HG02798 (cell line): ENCODE measurements around the gene EFCAB11.
"Not testable (repeated sequence)": the region's sequence is repeated elsewhere in the genome, so short reads cannot be mapped to it uniquely, and the experiment has no call there.

Experiments
- ATAC-seq: cut with Tn5 transposase; IDR thresholded peaks from one replicate; pipeline ENCODE4 v1.9.1; 2021; ENCODE audit warnings: mild to moderate bottlenecking; ENCODE audit not compliant: unreplicated experiment, poor library complexity

EFCAB11 gene

GRCh38 chr14:89912667-89913211 lies 41.8 kb downstream of the EFCAB11 start:
- ATAC-seq, result no peak

DNA sequence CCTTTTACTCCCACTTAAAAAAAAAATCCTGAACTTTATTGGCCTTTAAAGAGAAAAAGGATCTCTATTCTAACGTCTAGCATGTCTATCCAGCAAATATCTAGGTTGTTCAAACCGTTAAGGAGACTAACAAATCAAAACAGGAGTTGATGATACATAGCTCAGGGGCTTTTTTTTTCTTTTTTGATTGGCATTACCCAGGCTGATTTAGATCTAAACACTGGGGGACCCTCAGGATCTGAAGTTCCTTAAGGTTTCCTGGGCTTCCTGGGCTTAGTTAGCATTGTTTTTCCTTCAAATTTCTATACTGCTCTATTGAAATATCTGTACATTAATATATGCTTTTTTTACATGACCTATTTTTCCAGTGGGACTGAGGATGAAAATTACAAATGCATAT lies 42.3 kb downstream of the EFCAB11 start:
- no peak for ATAC-seq

GRCh38 chr14:89911010-89911919 lies 43.3 kb downstream of the EFCAB11 start:
- peak; percentile 42 for ATAC-seq

DNA sequence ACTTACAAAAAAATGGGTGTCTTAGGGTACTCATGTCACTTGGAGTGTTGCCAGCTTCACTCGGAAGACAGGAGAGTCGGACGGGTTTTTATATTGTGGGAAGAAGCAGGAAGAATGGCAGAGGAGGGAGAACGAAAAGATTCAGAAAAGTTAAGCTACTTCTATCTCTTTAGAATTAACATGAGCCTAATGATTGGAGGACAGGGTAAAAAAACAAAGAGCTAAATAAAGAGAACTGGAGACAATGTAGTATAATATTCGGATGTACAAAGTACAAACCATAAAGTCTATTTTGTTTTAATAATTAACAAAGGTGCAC lies 43.9 kb downstream of the EFCAB11 start:
- ATAC-seq, result no peak

GRCh38 chr14:89909586-89909985 lies 44.9 kb downstream of the EFCAB11 start:
- ATAC-seq, result no peak

DNA sequence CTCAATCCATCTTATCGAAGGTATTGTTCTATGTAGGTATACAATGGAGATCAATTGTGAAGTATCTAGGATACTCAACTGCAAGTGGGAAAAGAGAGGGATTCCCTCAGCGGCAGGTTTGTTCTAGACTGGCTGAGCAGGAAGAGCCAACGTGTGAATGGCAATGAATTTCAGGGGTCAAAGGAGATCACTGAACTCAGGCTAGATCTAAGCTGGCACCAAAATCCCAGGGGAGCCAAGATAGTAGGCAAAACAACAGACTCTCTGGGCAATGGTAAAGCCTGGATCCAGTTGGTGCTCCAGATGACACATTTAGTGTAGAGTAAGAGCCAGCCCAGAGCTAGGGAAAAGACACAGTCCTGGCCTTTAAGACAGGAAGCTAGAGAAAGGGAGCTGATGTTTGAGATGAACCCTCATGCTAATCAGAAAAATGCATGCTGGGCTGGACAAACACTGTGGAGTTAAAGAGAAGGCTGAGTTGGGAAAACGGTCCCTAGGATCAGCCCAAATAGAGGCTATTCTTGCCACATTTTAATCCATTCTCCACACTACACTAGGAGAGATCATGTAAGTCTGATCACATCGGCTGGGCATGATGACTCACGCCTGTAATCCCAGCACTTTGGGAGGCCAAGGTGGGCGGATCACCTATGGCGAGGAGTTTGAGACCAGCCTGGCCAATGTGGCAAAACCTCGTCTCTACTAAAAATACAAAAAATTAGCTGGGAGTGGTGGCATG lies 45.6 kb downstream of the EFCAB11 start:
- no peak for ATAC-seq

- ATAC-seq, result no peak
Observed at GRCh38 chr14:89907655-89908054, 46.9 kb downstream of the EFCAB11 start.

GRCh38 chr14:89906000-89906399 lies 48.5 kb downstream of the EFCAB11 start:
- ATAC-seq, result no peak

GRCh38 chr14:89903340-89903952 lies 51.1 kb downstream of the EFCAB11 start:
- no peak for ATAC-seq

GRCh38 chr14:89902881-89903280 lies 51.6 kb downstream of the EFCAB11 start:
- ATAC-seq, result no peak

- ATAC-seq, result no peak
Observed at GRCh38 chr14:89900802-89901201, 53.7 kb downstream of the EFCAB11 start.

DNA sequence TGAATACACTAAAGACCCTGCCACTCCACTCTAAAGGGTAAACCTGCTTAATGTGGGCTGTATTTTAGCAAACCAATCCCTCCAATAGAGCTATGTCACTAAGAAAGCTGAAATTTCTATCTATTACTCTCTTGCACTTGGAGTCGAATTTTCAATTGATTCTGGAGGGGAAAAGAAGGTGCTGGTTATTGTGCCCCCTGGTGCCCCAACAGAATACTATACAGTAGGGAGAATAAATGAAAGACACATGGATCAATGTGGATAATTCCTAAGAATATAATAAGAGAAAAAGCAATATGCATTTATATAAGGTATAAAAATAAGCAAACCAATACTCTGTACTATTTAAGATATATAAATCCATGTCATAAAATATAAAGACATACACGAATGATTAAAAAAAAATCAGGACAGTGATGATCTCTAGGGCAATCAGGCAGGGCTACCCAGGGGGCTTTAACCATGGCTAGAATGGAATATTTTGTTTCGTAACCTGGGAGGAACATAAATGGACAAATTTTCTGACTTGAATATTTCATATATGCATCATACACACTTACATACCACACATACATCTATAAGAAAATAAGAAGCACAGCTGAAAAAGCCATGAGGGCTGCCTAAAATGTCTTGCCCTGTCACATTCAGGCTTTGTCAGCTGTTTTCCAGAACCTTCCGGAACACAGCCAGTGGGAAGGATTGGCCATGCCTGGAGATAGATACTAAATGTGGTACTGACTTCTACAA lies 54.4 kb downstream of the EFCAB11 start:
- peak; percentile 39 for ATAC-seq

DNA sequence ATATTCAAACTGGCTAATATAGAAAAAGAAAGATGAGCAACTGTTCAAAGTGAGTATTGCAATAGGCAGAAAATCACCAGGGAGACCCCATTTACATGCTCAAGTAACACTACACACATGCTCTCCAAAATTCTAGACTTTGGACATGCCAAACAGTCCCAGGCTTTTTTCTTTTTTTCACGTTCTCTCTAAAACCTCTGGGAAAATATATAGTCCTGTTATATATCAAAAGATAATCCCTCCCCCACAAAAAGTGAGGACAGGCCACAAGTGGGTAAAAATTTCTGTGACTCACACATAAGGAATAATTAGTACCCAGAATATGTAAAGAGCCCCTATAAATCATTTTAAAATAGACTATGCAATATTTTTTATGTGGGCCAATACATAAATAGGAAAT lies 55.2 kb downstream of the EFCAB11 start:
- ATAC-seq, result no peak

DNA sequence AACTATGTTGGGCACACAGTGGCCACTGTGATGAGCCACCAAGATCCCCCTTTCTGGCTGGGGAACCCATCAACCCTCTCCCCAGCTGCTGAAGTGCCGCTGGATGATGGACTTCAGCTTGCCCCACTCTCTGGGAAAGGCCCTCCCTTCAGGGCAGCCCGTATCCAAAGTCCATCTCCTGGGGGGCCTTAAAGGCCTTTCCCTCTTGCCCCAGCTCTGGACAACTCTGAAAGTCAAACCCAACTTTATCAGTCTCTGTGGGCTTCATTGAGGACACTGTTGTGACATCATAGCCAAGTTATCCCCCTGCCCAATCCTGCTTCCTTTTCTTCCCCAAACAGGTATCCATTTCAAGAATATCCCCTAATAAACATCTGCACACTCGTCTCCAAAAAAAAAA lies 61.1 kb downstream of the EFCAB11 start:
- ATAC-seq, result not testable (repeated sequence)

GRCh38 chr14:89892953-89893352 lies 61.6 kb downstream of the EFCAB11 start:
- ATAC-seq, result no peak

- not testable (repeated sequence) for ATAC-seq
Observed at GRCh38 chr14:89891721-89892120, 62.8 kb downstream of the EFCAB11 start.

- no peak for ATAC-seq
Observed at GRCh38 chr14:89891055-89891454, 63.5 kb downstream of the EFCAB11 start.

GRCh38 chr14:89890589-89890988 lies 63.9 kb downstream of the EFCAB11 start:
- no peak for ATAC-seq

DNA sequence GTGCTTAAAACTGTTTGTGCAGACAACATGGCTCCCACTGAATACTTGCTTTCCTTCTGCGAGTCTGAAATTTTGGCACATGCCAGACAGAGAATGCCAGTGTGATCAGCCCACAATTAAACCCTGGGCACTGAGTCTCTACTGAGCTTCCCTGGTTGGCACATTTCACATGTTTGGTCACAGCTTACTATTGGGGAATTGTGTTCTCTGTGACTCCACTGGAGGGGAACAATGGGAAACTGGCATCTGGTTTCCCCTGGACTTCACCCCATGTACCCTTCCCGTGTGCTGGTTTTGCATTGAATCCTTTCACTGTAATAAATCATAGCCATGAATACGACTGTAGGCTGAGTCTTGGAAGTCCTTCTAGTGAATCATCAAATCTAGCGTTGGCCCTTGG lies 64.9 kb downstream of the EFCAB11 start:
- no peak for ATAC-seq

GRCh38 chr14:89884761-89885160 lies 69.8 kb downstream of the EFCAB11 start:
- no peak for ATAC-seq
